HepG2 (cell line): ENCODE measurements around the gene WDR20. TPM values are rescaled to one million over a fixed set of nuclear protein-coding genes. Genes with fewer than 3 reads are reported as not detected.
"Not testable (repeated sequence)": the region's sequence is repeated elsewhere in the genome, so short reads cannot be mapped to it uniquely, and the experiment has no call there.

Experiments used
- ATAC-seq: fragments of 200-7000 bp; cut with Tn5 transposase; 3 replicates; pipeline ENCODE4 v1.9.1; 2020; ENCODE audit warnings: mild to moderate bottlenecking, moderate library complexity
- BruUV-seq: library from RNA; stranded (reverse); fragments of 400-500 nt; replicated peaks from 2 replicates; lab custom pipeline; 2021; lab: Mats Ljungman, UMichigan
- CTCF ChIA-PET: fragments of 300-600 bp; formaldehyde crosslinking; extraction: SDS; loops from one replicate; lab custom pipeline; 2021; ENCODE audit warnings: low total read pairs, inconsistent platforms, low intra/inter-chr PET ratio; lab: Yijun Ruan, JAX
- POLR2A ChIA-PET: fragments of 350-600 bp; sonication (Branson Sonifier 250); formaldehyde crosslinking; loops from one replicate; lab custom pipeline; 2020; ENCODE audit warnings: antibody characterized with exemption, inconsistent platforms; lab: Yijun Ruan, JAX
- DNase-seq: peaks from one replicate; pipeline ENCODE4 v3.0.0-alpha.2; 2015; ENCODE audit warnings: low spot score
- FAIRE-seq: peaks from 3 replicates; lab custom pipeline; 2011; peaks lifted over from hg19 to GRCh38; lab: Jason Lieb, UNC
- H2AFZ ChIP-seq: one replicate; pipeline ENCODE4 v1.6.1; 2011; ENCODE audit warnings: low read length, inconsistent platforms
- H3K27ac ChIP-seq: fragments of 300-600 bp; 3 replicates; pipeline ENCODE4 v1.8.0; 2011; ENCODE audit warnings: mixed run types, mild to moderate bottlenecking, mixed read lengths, low read length, inconsistent platforms; ENCODE audit not compliant: insufficient read depth; ENCODE audit errors: extremely low read length
- H3K27me3 ChIP-seq, 2 experiments: fragments of 200-600 bp in 1 of 2; 2 replicates in 1 of 2; 3 replicates in 1 of 2; pipeline versions ENCODE4 v1.6.0 to v1.8.0; 2011; ENCODE audit warnings: low read length in 2 of 2, mild to moderate bottlenecking in 2 of 2, moderate library complexity in 2 of 2, inconsistent platforms in 1 of 2; ENCODE audit not compliant: insufficient read depth in 2 of 2, control insufficient read depth in 1 of 2
- H3K36me3 ChIP-seq, 2 experiments: fragments of 200-600 bp in 1 of 2; replicated peaks in 1 of 2; 2 replicates in 1 of 2; 3 replicates in 1 of 2; pipeline versions ENCODE4 v1.5.1 to v1.8.0; 2011; ENCODE audit warnings: low read length in 2 of 2, inconsistent platforms in 1 of 2; ENCODE audit not compliant: insufficient read depth in 2 of 2, control insufficient read depth in 1 of 2
- H3K4me1 ChIP-seq: 2 replicates; pipeline ENCODE4 v1.5.1; 2012; ENCODE audit warnings: low read length, inconsistent platforms; ENCODE audit not compliant: insufficient read depth
- H3K4me2 ChIP-seq: 2 replicates; pipeline ENCODE4 v1.6.0; 2011; ENCODE audit warnings: low read depth, low read length, inconsistent platforms
- H3K4me3 ChIP-seq, 3 experiments: fragments of 200-600 bp in 1 of 3; sonication (generic), shearing (Covaris generic) in 1 of 3; replicated peaks in 1 of 3; 2 replicates each; pipeline ENCODE4 v1.5.1; 2011 to 2016; ENCODE audit warnings: low read length in 3 of 3, inconsistent platforms in 2 of 3, low read depth in 2 of 3, mild to moderate bottlenecking in 2 of 3, control low read depth in 1 of 3, mixed read lengths in 1 of 3; ENCODE audit not compliant: insufficient read depth in 1 of 3
- H3K79me2 ChIP-seq: one replicate; pipeline ENCODE4 v1.6.1; 2011; ENCODE audit warnings: low read length, inconsistent platforms; ENCODE audit not compliant: insufficient read depth
- H3K9ac ChIP-seq: 2 replicates; pipeline ENCODE4 v1.6.0; 2011; ENCODE audit warnings: mild to moderate bottlenecking, low read depth, low read length, inconsistent platforms; ENCODE audit not compliant: insufficient read depth
- H3K9me3 ChIP-seq: 2 replicates; pipeline ENCODE4 v1.5.1; 2012; ENCODE audit warnings: mild to moderate bottlenecking, low read length
- H4K20me1 ChIP-seq: 2 replicates; pipeline ENCODE4 v1.6.0; 2011; ENCODE audit warnings: inconsistent platforms, mild to moderate bottlenecking, low read length, moderate library complexity; ENCODE audit not compliant: insufficient read depth
- BCL6 ChIP-seq: IDR thresholded peaks from 2 replicates; pipeline ENCODE4 v1.6.1; 2016; ENCODE audit warnings: missing genetic modification reagents, missing compliant biosample characterization
- FOXP1 ChIP-seq, 2 experiments: fragments of 450-650 bp in 1 of 2; IDR thresholded peaks; 2 replicates each; pipeline ENCODE4 v1.6.1; 2017 to 2018; ENCODE audit warnings: antibody characterized with exemption in 1 of 2
- HDAC2 ChIP-seq: sonication (generic); formaldehyde crosslinking; IDR thresholded peaks from 2 replicates; pipeline ENCODE4 v1.4.0; 2020; ENCODE audit warnings: missing genetic modification reagents
- NR2F6 ChIP-seq, 2 experiments: IDR thresholded peaks; 2 replicates each; pipeline ENCODE4 v1.6.1; 2016; ENCODE audit warnings: antibody characterized with exemption in 1 of 2, mild to moderate bottlenecking in 1 of 2
- PPARG ChIP-seq: conservative IDR thresholded peaks from 2 replicates; pipeline ENCODE4 v1.6.1; 2016; ENCODE audit warnings: missing biosample characterization, missing genetic modification reagents
- SOX6 ChIP-seq, 2 experiments: fragments of 450-650 bp in 1 of 2; sonication (generic) in 1 of 2; formaldehyde crosslinking in 1 of 2; IDR thresholded peaks; 2 replicates each; pipeline versions ENCODE4 v1.4.0 to v1.6.1; 2017 to 2020; ENCODE audit warnings: antibody characterized with exemption in 1 of 2, mild to moderate bottlenecking in 1 of 2, missing genetic modification reagents in 1 of 2
- ZFP36 ChIP-seq: fragments of 150-350 bp; IDR thresholded peaks from 2 replicates; pipeline ENCODE4 v1.6.1; 2018; ENCODE audit warnings: borderline replicate concordance, low read length, low read depth; ENCODE audit not compliant: partially characterized antibody
- WGBS: methylation state at CpG from one replicate; pipeline ENCODE4 v1.1.6; 2017; ENCODE audit warnings: low lambda C conversion rate; 5-methylcytosine and 5-hydroxymethylcytosine counted together
- in situ Hi-C: cut with HindIII; loops from 2 replicates; pipeline ENCODE4 v1.10.0; 2017; ENCODE audit warnings: low pct_unique_long_range_greater_than_20kb; ENCODE audit not compliant: extremely low pct_ligation_motif_present
- intact Hi-C: fragments of 100-400 bp; cut with micrococcal nuclease; formaldehyde crosslinking; loops from one replicate; pipeline ENCODE4 v1.10.0; 2022; ENCODE audit not compliant: unreplicated experiment
- polyA plus RNA-seq, 8 experiments: library from polyadenylated mRNA; depleted of rRNA in 3 of 8; stranded (reverse) in 7 of 8; unstranded in 1 of 8; fragments of >200 nt; fragmentation: Illumina TruSeq in 4 of 8; extraction: Trizol in 4 of 8; gene quantifications; 2 replicates each; pipeline versions ENCODE4 v1.2.1 to v1.2.3, GENCODE V29; 2011 to 2016; ENCODE audit warnings: low read depth in 4 of 8, missing spikeins in 1 of 8, mixed read lengths in 1 of 8; ENCODE audit not compliant: insufficient read depth in 1 of 8
- total RNA-seq, 5 experiments: library from RNA; depleted of rRNA; stranded (reverse); fragments of >200 nt; fragmentation: Illumina TruSeq; extraction: Trizol; gene quantifications; 2 replicates each; pipeline ENCODE4 v1.2.3, GENCODE V29; 2016; ENCODE audit warnings: low read depth in 1 of 5

WDR20 gene
- total and polyA plus RNA-seq, 2 of the 13 experiments (the other 11 are each of a cell fraction or from before 2014, with no cell fraction given), result 10.4 to 23.2 TPM

DNA sequence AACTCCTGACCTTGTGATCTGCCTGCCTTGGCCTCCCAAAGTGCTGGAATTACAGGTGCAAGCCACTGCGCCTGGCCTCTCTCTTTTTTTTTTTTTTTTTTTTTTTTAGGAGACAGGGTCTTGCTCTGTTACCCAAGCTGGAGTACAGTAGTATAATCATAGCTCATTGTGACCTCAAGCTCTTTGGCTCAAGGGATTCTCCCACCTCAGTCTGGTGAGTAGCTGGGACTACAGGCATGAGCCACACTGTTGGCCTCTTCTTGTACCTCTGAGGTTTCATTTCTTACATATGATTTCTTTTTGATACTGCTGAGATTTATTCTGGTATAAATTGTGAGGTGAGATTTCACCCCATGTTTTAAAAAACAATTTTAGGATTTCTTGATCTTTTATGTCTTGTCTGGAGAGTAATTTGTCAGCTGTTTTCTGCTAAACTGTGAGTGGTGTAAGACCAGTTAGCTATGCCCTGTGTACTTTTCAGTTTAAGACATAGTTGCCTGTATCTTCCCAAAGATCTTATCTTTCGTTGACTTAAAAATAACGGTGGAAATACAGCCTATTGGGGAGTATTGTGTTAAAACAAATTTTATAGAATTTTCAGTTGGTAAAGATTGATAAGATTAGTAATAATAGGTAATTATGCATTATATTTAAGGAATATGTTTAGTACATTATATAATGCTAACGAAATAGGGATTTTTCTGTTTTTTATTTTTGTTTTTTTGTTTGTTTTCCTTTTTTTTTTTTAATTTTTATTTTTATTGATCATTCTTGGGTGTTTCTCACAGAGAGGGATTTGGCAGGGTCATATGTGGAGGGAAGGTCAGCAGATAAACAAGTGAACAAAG, 31.7 kb downstream of the WDR20 start:
- H3K9ac ChIP-seq, result no peak overlapping the region
- POLR2A ChIA-PET, result no interaction called here
- in situ Hi-C loops, result no loop called here

GRCh38 chr14:102172021-102172272, 32.2 kb downstream of the WDR20 start:
- H3K36me3 ChIP-seq, H2AFZ ChIP-seq, H3K9me3 ChIP-seq, DNase-seq, intact Hi-C loops, H3K27ac ChIP-seq, POLR2A ChIA-PET, FAIRE-seq, BruUV-seq, in situ Hi-C loops, H4K20me1 ChIP-seq, ATAC-seq, CTCF ChIA-PET, H3K9ac ChIP-seq, H3K4me2 ChIP-seq, H3K4me3 ChIP-seq, H3K27me3 ChIP-seq: not testable (repeated sequence)
- H3K79me2 ChIP-seq, result peaks cover 51% of the 10 kb centered on the region
- peaks cover 29% of the 10 kb centered on the region for H3K4me1 ChIP-seq
- 8% methylated on average over 1 of the region's 2 CpGs for WGBS

More for the DNA sequence above, 31.7 kb downstream of the WDR20 start:
- Histone ChIP-seq H3K27ac (peak overlapping the region; percentile 61), H3K9me3 (no peaks in the 10 kb centered on the region), H3K36me3 (0 out of 5 replicates have a peak, but pooled peaks cover 0 to 4% of the 10 kb centered on the region in 2 experiments), H3K27me3 (no peaks in the 10 kb centered on the region), H3K4me2 (peak overlapping the region; percentile 45; the same call in 1 of the 2 replicates), H3K4me1 (peaks cover 32% of the 10 kb centered on the region), H4K20me1 (0 out of 2 replicates have a peak, but pooled peaks cover 6% of the 10 kb centered on the region)
- no TSS peak for BruUV-seq
- intact Hi-C loops, result no loop called here
- CTCF ChIA-PET, result no interaction called here
- ATAC-seq, result peak; percentile 84
- no peak for FAIRE-seq
- WGBS, result 43% methylated on average over 4 of the region's 4 CpGs
- TF ChIP-seq FOXP1 (IDR thresholded peaks at IDR 0.05) (no peak), FOXP1 (CRISPR knock-in tag; IDR thresholded peaks at IDR 0.05) (peak; percentile 34; the same call in 1 of the 2 replicates), SOX6 (IDR thresholded peaks at IDR 0.05) (no peak), SOX6 (CRISPR knock-in tag; IDR thresholded peaks at IDR 0.05) (0 out of 2 replicates have a peak, but pooled peaks have one; percentile 23), HDAC2 (CRISPR knock-in tag) (no peak), NR2F6 (IDR thresholded peaks at IDR 0.05) (no peak), NR2F6 (CRISPR knock-in tag; IDR thresholded peaks at IDR 0.05) (peak; percentile 29; the same call in 1 of the 2 replicates), BCL6 (CRISPR knock-in tag) (peak; percentile 74), ZFP36 (no peak), PPARG (0 out of 2 replicates have a peak, but pooled peaks have one; percentile 19)
- TF ChIP-seq, all 625 proteins: peak for 5
- DNase-seq, result no peak
- peaks cover 55% of the 10 kb centered on the region for H3K79me2 ChIP-seq
- H2AFZ ChIP-seq, result no peak overlapping the region
- H3K4me3 ChIP-seq, result 0 out of 6 replicates have a peak overlapping the region, but pooled peaks of 1 of the 3 experiments have one; percentile 15

DNA sequence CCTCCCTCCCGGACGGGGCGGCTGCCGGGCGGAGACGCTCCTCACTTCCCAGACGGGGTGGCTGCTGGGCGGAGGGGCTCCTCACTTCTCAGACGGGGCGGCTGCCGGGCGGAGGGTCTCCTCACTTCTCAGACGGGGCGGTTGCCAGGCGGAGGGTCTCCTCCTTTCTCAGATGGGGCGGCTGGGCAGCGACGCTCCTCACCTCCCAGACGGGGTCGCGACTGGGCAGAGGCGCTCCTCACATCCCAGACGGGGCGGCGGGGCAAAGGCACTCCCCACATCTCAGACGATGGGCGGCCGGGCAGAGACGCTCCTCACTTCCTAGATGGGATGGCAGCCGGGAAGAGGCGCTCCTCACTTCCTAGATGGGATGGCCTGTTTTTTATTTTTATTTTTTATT, 33.0 kb downstream of the WDR20 start:
- peaks cover 25% of the 10 kb centered on the region for H3K4me1 ChIP-seq
- H3K27me3 ChIP-seq, CTCF ChIA-PET, POLR2A ChIA-PET, H3K9ac ChIP-seq, DNase-seq, BruUV-seq, FAIRE-seq, ATAC-seq, H3K9me3 ChIP-seq, H3K36me3 ChIP-seq, H3K27ac ChIP-seq, H2AFZ ChIP-seq, H4K20me1 ChIP-seq, intact Hi-C loops, in situ Hi-C loops, H3K4me3 ChIP-seq, H3K4me2 ChIP-seq: not testable (repeated sequence)
- H3K79me2 ChIP-seq, result peaks cover 51% of the 10 kb centered on the region
- WGBS, result 95% methylated on average over 15 of the region's 31 CpGs
